TTC549 (cell line): Measurements from ENCODE around the gene ECSIT.

ENCODE experiments used
- FAIRE-seq: peaks from 2 replicates; lab custom pipeline; 2012; peaks lifted over from hg19 to GRCh38; lab: Jason Lieb, UNC

ECSIT gene

GRCh38 chr19:11504502-11505031 is 24.4 kb downstream of the ECSIT start:
- FAIRE-seq: no peak

GRCh38 chr19:11499890-11500420 is 29.0 kb downstream of the ECSIT start:
- no peak for FAIRE-seq

- no peak for FAIRE-seq
Measured at GRCh38 chr19:11499220-11499726, 29.7 kb downstream of the ECSIT start.

DNA sequence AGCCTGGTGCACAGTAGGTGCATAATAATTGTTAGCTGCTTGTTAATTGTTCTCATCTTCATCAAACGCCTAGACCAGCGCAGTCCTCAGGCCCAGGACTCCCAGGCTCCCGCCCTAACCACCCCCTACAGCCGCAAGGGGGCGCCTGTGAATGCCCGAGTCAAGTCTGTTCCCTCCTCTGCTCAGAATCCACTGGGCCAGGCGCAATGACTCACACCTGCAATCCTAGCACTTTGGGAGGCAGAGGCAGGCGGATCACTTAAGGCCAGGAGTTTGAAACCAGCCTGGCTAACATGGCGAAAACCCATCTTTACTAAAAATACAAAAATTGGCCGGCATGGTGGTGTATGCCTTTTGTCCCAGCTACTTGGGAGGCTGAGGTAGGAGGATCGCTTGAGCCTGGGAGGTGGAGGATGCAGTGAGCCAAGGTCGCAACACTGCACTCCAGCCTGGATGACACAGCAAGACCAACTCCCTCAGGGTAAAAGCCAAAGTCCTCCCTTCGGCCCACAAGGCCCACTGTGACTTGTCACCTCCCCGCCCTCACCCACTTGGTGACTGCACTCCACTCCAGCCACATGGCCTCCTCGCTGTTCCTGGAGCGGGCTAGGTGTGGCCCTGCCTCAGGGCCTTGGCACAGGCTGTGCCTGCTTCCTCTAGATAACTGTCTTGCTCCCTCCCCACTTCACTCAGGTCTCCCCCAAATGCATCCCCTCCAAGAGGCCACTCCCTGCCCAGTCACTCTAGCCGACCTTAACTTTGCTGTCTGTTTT is 32.4 kb downstream of the ECSIT start:
- no peak for FAIRE-seq

GRCh38 chr19:11495885-11496284 is 33.0 kb downstream of the ECSIT start:
- no peak for FAIRE-seq

- no peak for FAIRE-seq
Measured at GRCh38 chr19:11495481-11495880, 33.5 kb downstream of the ECSIT start.

DNA sequence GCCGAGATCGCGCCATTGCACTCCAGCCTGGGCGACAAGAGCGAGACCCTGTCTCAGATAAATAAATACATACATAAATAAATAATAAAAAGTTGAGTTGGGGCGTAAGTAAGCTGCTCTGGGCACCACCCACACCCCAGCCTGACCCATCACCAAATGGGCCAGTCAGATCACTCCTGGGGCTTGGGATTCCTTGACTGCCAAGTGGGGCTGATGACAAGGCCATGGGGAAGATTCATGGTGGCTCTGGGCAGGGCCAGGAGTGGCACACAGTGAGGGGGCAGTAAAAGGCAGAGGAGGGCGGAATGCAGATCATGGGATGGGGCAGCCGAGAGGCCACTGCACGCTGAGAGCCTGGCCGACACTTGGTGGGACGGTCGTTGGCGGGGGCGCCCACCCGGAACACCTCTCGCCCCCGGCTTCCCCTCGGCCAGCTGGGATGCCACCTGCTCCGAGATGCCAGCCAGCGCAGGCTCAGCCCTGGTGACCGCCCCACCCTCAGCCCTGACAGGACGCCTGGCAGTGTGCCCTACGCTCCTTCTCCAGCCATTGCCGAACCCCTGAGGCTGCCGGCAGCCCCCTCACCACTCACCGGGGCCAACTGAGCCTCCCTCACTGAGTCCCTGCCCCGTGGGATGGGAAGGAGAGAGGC is 34.2 kb downstream of the ECSIT start:
- no peak for FAIRE-seq

GRCh38 chr19:11489378-11489777 is 39.6 kb downstream of the ECSIT start:
- FAIRE-seq: no peak

GRCh38 chr19:11486661-11487503 is 42.1 kb downstream of the ECSIT start:
- FAIRE-seq: no peak

- no peak for FAIRE-seq
Measured at GRCh38 chr19:11485245-11485837, 43.6 kb downstream of the ECSIT start.

DNA sequence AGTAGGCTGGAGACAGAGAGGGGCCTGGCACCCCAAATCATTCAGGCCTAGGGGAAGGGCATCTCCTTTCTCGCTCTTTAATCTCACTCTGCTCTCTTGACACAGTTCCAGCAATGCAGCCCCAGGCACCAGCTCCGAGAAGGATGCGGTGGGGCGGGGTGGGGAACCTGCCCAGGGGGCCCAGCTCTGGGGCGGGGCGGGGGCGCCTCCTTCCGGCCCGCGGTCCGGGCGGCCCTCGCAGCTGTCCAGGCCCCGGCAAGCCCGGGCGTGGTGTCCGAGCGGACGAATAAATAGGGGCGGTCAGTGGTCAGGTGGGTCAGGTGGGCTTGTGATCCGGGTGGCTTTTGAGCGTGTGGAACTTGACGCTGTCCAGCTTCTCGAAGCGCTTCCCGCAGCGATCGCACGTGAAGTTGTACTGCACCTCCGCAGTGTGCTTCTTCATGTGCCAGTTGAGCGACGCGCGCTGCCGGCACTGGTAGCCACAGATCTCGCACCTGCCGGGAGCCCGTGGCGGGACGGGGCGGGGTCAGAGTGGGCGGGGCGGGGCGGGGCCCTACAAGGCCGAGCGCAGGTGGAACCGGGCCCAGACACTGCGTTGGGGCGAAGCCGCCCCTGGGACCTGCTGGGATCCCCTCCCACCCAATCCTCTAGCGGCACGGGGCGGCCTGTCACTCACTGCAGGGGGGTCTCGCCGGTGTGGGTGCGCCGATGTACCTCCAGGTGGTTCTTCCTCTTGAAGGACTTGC is 45.4 kb downstream of the ECSIT start:
- FAIRE-seq: no peak

DNA sequence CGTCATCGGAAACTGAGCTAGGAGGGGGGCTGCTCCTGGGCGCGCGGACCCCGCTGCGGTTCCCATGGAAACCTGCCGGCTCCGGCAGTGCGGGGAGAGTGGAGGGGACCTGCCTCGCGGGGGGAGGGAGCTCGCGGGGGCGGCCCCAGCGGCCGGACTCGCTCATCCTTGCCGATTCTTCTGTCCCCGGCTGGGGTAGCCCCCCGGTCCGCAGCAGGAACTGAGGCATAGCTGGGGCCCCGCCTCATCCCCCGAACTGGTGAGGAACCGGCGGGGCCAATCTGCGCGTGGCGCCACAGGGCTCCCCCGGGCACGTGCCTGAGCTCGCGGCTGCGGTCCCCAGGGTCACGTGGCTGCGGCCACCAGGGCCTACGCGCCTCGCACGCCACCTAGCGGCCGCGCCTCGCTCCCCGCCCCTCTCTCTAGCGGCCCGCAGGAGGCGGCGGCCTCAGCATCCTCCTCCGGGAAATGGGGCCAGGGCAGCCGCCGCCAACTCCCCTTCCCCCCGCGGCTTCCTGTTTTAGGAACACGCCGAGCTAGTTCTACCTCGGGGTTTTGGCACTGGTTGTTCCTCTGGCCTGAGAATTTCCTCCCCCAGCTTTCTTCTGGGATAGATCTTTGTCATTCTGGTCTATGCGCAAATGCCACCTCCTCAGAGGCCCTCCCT is 46.4 kb downstream of the ECSIT start:
- no peak for FAIRE-seq

GRCh38 chr19:11481534-11482383 is 47.2 kb downstream of the ECSIT start:
- FAIRE-seq: peak; percentile 68

GRCh38 chr19:11480715-11481533 is 48.0 kb downstream of the ECSIT start, which contains the start of gene ELAVL3:
ELAVL3 (minus strand) TSS chr19:11481046; CDS start chr19:11480608, 438 bp downstream.
- no peak for FAIRE-seq

- FAIRE-seq: no peak
Measured at GRCh38 chr19:11479898-11480714, 48.8 kb downstream of the ECSIT start.

DNA sequence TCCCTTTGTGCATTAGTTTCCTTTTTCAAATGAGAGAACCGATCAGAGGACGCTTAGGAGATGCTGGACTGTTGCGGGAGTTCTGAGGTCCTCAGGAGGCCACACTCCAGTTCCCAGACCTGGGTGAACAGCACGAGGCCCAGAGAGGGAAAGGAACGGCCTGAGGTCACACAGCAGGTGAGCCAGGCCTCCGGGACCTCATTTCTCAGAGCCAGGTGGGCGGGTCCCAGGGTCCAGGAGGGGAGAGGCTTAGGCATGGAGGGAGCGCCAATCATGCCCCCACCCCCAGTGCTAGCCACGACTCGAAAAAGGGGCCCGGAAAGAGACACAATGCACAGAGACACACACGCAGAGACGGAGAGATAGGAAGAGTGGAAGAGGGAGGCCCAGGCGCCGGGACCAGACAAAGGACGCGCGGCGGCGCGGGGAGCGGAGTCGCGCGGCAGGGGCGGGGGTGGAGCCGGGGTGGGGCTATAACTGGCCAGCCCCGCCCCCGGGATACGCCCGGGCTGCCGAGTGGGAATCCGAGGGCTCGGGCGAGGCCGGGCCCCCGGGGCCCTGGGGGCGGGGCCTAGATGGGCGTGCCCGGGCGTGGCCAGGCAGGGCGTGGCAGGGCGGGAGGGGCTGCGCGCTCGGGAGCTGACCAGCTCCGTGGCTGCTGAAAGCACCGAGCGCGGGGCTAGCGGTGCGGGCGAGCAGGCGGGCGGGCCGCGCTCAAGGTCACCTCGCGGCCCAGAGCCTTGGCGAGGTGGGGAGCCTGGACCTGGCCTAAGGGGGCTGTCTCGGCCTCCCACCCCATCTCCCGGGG is 49.6 kb downstream of the ECSIT start:
- FAIRE-seq: no peak
